ENCODE measurements around the gene CYBB. TPM values are rescaled to one million over a fixed set of nuclear protein-coding genes. Genes with fewer than 3 reads are reported as not detected.

CYBB gene
- total RNA-seq, 1 experiment from 2014 or later, result 13.4 TPM

DNA sequence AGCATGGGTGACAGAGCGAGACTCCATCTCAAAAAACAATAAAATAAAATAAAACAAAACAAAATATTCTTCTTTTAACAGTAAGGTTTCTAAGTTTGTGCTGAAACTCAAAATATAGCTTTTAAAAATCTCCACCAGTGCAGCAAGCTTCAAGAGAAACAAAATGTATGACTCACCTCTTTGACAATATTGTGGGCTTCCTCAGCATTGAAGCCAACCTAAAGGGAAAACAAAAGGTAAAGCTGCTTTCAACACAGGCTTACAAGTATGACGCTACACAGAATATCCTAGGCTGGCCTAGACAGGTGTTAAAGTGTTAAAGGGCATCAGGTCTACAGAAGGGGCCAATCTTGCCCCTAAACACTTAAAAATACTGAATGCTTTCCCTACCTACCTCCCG is 66.3 kb downstream of the CYBB start:
- no peak for DNase-seq
- H3K27ac ChIP-seq (ENCODE audit: low read length), result 0 out of 2 replicates have a peak overlapping the region, but pooled peaks have one; percentile 42

GRCh38 chrX:37846558-37846933 is 66.7 kb downstream of the CYBB start:
- H3K9me2 ChIP-seq (replicated peaks; ENCODE audit: insufficient read depth, low read length), result no peaks in the 10 kb centered on the region
- peak overlapping the region; percentile 88 for H3K4me2 ChIP-seq (ENCODE audit: low read depth, low read length, poor library complexity, severe bottlenecking)
- H3K4me1 ChIP-seq (ENCODE audit: low read length), result peaks cover 16% of the 10 kb centered on the region
- H3K9me3 ChIP-seq (ENCODE audit: low read length), result no peaks in the 10 kb centered on the region
- DNase-seq, result no peak
- H2AFZ ChIP-seq (ENCODE audit: low read length), result no peak overlapping the region; the same call in 1 of the 2 replicates
- H3K9ac ChIP-seq (ENCODE audit: low read length), result peak overlapping the region; percentile 77
- no peaks in the 10 kb centered on the region for H3K36me3 ChIP-seq (ENCODE audit: insufficient read depth, low read length)
- H3K79me2 ChIP-seq (ENCODE audit: low read length), result peaks cover 8% of the 10 kb centered on the region; the same call in 1 of the 2 replicates
- peak overlapping the region; percentile 82 for H3K4me3 ChIP-seq (ENCODE audit: low read length)
- no peaks in the 10 kb centered on the region for H3K27me3 ChIP-seq (ENCODE audit: low read length)
- H3K27ac ChIP-seq (ENCODE audit: low read length), result peak overlapping the region; percentile 42; the same call in 1 of the 2 replicates
- H4K20me1 ChIP-seq (ENCODE audit: insufficient read depth, low read depth, low read length), result no peaks in the 10 kb centered on the region

More for the DNA sequence above, 66.3 kb downstream of the CYBB start:
- peak overlapping the region; percentile 77 for H3K9ac ChIP-seq (ENCODE audit: low read length)
- peaks cover 8% of the 10 kb centered on the region; the same call in 1 of the 2 replicates for H3K79me2 ChIP-seq (ENCODE audit: low read length)
- no peaks in the 10 kb centered on the region for H3K9me3 ChIP-seq (ENCODE audit: low read length)
- H3K36me3 ChIP-seq (ENCODE audit: insufficient read depth, low read length), result no peaks in the 10 kb centered on the region; the same call in 1 of the 2 replicates
- H3K9me2 ChIP-seq (replicated peaks; ENCODE audit: insufficient read depth, low read length), result no peaks in the 10 kb centered on the region
- peak overlapping the region; percentile 88 for H3K4me2 ChIP-seq (ENCODE audit: low read depth, low read length, poor library complexity, severe bottlenecking)
- no peaks in the 10 kb centered on the region for H3K27me3 ChIP-seq (ENCODE audit: low read length)
- H3K4me1 ChIP-seq (ENCODE audit: low read length), result peaks cover 16% of the 10 kb centered on the region
- H3K4me3 ChIP-seq (ENCODE audit: low read length), result peak overlapping the region; percentile 82
- H2AFZ ChIP-seq (ENCODE audit: low read length), result no peak overlapping the region
- H4K20me1 ChIP-seq (ENCODE audit: insufficient read depth, low read depth, low read length), result no peaks in the 10 kb centered on the region

DNA sequence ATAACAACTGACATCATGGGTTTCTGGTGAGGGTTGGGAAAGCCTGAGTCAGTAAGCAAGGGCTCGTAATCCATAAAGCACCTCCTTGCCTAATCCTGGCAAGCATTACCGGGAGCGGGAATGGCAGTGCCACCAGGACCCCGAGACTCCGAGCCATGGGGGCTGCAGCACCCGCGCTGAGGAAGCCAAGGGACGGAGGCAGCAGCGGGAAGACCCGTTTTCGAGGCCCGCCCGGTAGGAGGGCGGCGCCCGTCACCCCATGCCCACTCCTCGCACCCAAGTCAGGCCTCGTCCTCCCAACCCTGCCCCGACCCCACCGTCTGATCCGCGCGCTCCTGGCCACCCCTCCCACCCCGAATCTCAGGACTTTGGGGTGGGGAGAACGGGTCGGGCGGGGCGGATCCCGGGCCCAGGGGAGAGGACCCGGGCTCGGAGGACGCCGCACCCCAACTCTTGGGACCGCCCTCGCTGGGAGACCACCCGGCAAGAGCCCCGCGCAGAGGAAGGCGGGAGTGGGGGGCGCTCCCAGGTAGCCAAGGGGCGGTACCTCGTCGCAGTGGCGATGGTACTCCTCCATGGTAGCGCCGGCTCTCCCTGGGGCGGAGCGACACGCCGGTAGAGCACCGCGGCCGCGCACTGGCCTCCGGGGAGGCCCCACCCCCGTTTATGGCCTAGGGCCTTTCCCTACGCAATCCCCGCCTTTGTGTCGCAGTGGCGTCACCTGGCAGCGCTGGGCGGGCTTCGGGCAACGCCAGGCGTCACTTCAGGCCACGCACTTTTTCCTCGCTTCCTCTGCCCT is 67.3 kb downstream of the CYBB start, which contains the start of gene DYNLT3:
Gene DYNLT3 (minus strand): TSS at position 638 of the 799 bp plus-strand sequence. CDS start 61 bp downstream, at position 577.
- Histone ChIP-seq H3K79me2 (ENCODE audit: low read length) (peaks cover 8% of the 10 kb centered on the region; the same call in 1 of the 2 replicates), H3K4me1 (ENCODE audit: low read length) (peaks cover 16% of the 10 kb centered on the region), H3K4me2 (ENCODE audit: low read depth, low read length, poor library complexity, severe bottlenecking) (peak within 1 kb of the TSS; percentile 88), H3K9me2 (replicated peaks; ENCODE audit: insufficient read depth, low read length) (no peaks in the 10 kb centered on the region), H3K9me3 (ENCODE audit: low read length) (no peaks in the 10 kb centered on the region), H3K4me3 (ENCODE audit: low read length) (peak within 1 kb of the TSS; percentile 82), H3K27me3 (ENCODE audit: low read length) (no peaks in the 10 kb centered on the region), H3K27ac (ENCODE audit: low read length) (peak within 1 kb of the TSS; percentile 42; the same call in 1 of the 2 replicates), H3K36me3 (ENCODE audit: insufficient read depth, low read length) (no peaks in the 10 kb centered on the region), H3K9ac (ENCODE audit: low read length) (peak within 1 kb of the TSS; percentile 77), H2AFZ (ENCODE audit: low read length) (peak within 1 kb of the TSS; percentile 90), H4K20me1 (ENCODE audit: insufficient read depth, low read depth, low read length) (no peaks in the 10 kb centered on the region)
- DNase-seq, result peak; percentile 92

GRCh38 chrX:37847733-37848197 is 67.9 kb downstream of the CYBB start:
- Histone ChIP-seq H4K20me1 (ENCODE audit: insufficient read depth, low read depth, low read length) (no peaks in the 10 kb centered on the region), H3K9me2 (replicated peaks; ENCODE audit: insufficient read depth, low read length) (no peaks in the 10 kb centered on the region), H3K4me3 (ENCODE audit: low read length) (peak overlapping the region; percentile 82), H3K27me3 (ENCODE audit: low read length) (no peaks in the 10 kb centered on the region), H3K9me3 (ENCODE audit: low read length) (no peaks in the 10 kb centered on the region), H3K27ac (ENCODE audit: low read length) (no peak overlapping the region), H3K4me1 (ENCODE audit: low read length) (peaks cover 16% of the 10 kb centered on the region), H3K79me2 (ENCODE audit: low read length) (peaks cover 8% of the 10 kb centered on the region; the same call in 1 of the 2 replicates), H3K9ac (ENCODE audit: low read length) (peak overlapping the region; percentile 77), H3K36me3 (ENCODE audit: insufficient read depth, low read length) (no peaks in the 10 kb centered on the region), H3K4me2 (ENCODE audit: low read depth, low read length, poor library complexity, severe bottlenecking) (peak overlapping the region; percentile 88), H2AFZ (ENCODE audit: low read length) (peak overlapping the region; percentile 90; the same call in 1 of the 2 replicates)
- DNase-seq, result no peak

- no peaks in the 10 kb centered on the region for H3K79me2 ChIP-seq (ENCODE audit: low read length)
- no peak overlapping the region for H2AFZ ChIP-seq (ENCODE audit: low read length)
- H3K9me2 ChIP-seq (replicated peaks; ENCODE audit: insufficient read depth, low read length), result no peaks in the 10 kb centered on the region
- no peaks in the 10 kb centered on the region for H3K27me3 ChIP-seq (ENCODE audit: low read length)
- H4K20me1 ChIP-seq (ENCODE audit: insufficient read depth, low read depth, low read length), result no peaks in the 10 kb centered on the region
- no peaks in the 10 kb centered on the region for H3K36me3 ChIP-seq (ENCODE audit: insufficient read depth, low read length)
- H3K4me3 ChIP-seq (ENCODE audit: low read length), result no peak overlapping the region
- H3K9me3 ChIP-seq (ENCODE audit: low read length), result no peaks in the 10 kb centered on the region
- H3K9ac ChIP-seq (ENCODE audit: low read length), result no peak overlapping the region
- no peaks in the 10 kb centered on the region for H3K4me1 ChIP-seq (ENCODE audit: low read length)
- H3K27ac ChIP-seq (ENCODE audit: low read length), result no peak overlapping the region
- DNase-seq, result no peak
- H3K4me2 ChIP-seq (ENCODE audit: low read depth, low read length, poor library complexity, severe bottlenecking), result no peak overlapping the region
These were observed 74.3 kb downstream of the CYBB start for GRCh38 chrX:37854148-37854547.

- DNase-seq, result no peak
- Histone ChIP-seq H3K36me3 (ENCODE audit: insufficient read depth, low read length) (no peaks in the 10 kb centered on the region), H3K9ac (ENCODE audit: low read length) (no peak overlapping the region)
These were observed 74.9 kb downstream of the CYBB start for GRCh38 chrX:37854748-37855147.

GRCh38 chrX:37860721-37861120 is 80.9 kb downstream of the CYBB start:
- Histone ChIP-seq H3K4me3 (ENCODE audit: low read length) (no peak overlapping the region), H3K9me3 (ENCODE audit: low read length) (no peaks in the 10 kb centered on the region)
- DNase-seq, result no peak

More at GRCh38 chrX:37854748-37855147, 74.9 kb downstream of the CYBB start:
- no peaks in the 10 kb centered on the region for H3K9me2 ChIP-seq (replicated peaks; ENCODE audit: insufficient read depth, low read length)
- no peak overlapping the region for H2AFZ ChIP-seq (ENCODE audit: low read length)
- no peak overlapping the region for H3K4me2 ChIP-seq (ENCODE audit: low read depth, low read length, poor library complexity, severe bottlenecking)
- H3K27me3 ChIP-seq (ENCODE audit: low read length), result no peaks in the 10 kb centered on the region
- no peak overlapping the region for H3K27ac ChIP-seq (ENCODE audit: low read length)
- H4K20me1 ChIP-seq (ENCODE audit: insufficient read depth, low read depth, low read length), result no peaks in the 10 kb centered on the region
- H3K9me3 ChIP-seq (ENCODE audit: low read length), result no peaks in the 10 kb centered on the region
- H3K4me3 ChIP-seq (ENCODE audit: low read length), result no peak overlapping the region
- no peaks in the 10 kb centered on the region for H3K4me1 ChIP-seq (ENCODE audit: low read length)
- no peaks in the 10 kb centered on the region for H3K79me2 ChIP-seq (ENCODE audit: low read length)

GRCh38 chrX:37862851-37863250 is 83.0 kb downstream of the CYBB start:
- no peak overlapping the region for H3K27ac ChIP-seq (ENCODE audit: low read length)
- no peak overlapping the region for H2AFZ ChIP-seq (ENCODE audit: low read length)
- H3K4me1 ChIP-seq (ENCODE audit: low read length), result no peaks in the 10 kb centered on the region
- DNase-seq, result no peak
- H4K20me1 ChIP-seq (ENCODE audit: insufficient read depth, low read depth, low read length), result no peaks in the 10 kb centered on the region
- no peak overlapping the region for H3K4me3 ChIP-seq (ENCODE audit: low read length)
- no peaks in the 10 kb centered on the region for H3K27me3 ChIP-seq (ENCODE audit: low read length)
- no peak overlapping the region for H3K4me2 ChIP-seq (ENCODE audit: low read depth, low read length, poor library complexity, severe bottlenecking)
- H3K9me3 ChIP-seq (ENCODE audit: low read length), result no peaks in the 10 kb centered on the region
- no peaks in the 10 kb centered on the region for H3K79me2 ChIP-seq (ENCODE audit: low read length)
- H3K9ac ChIP-seq (ENCODE audit: low read length), result no peak overlapping the region
- no peaks in the 10 kb centered on the region for H3K36me3 ChIP-seq (ENCODE audit: insufficient read depth, low read length)
- H3K9me2 ChIP-seq (replicated peaks; ENCODE audit: insufficient read depth, low read length), result no peaks in the 10 kb centered on the region

More at GRCh38 chrX:37860721-37861120, 80.9 kb downstream of the CYBB start:
- H3K4me2 ChIP-seq (ENCODE audit: low read depth, low read length, poor library complexity, severe bottlenecking), result no peak overlapping the region
- no peaks in the 10 kb centered on the region for H4K20me1 ChIP-seq (ENCODE audit: insufficient read depth, low read depth, low read length)
- no peaks in the 10 kb centered on the region for H3K27me3 ChIP-seq (ENCODE audit: low read length)
- H3K9me2 ChIP-seq (replicated peaks; ENCODE audit: insufficient read depth, low read length), result no peaks in the 10 kb centered on the region
- H2AFZ ChIP-seq (ENCODE audit: low read length), result no peak overlapping the region
- H3K4me1 ChIP-seq (ENCODE audit: low read length), result no peaks in the 10 kb centered on the region
- H3K27ac ChIP-seq (ENCODE audit: low read length), result no peak overlapping the region
- no peaks in the 10 kb centered on the region for H3K36me3 ChIP-seq (ENCODE audit: insufficient read depth, low read length)
- no peak overlapping the region for H3K9ac ChIP-seq (ENCODE audit: low read length)
- H3K79me2 ChIP-seq (ENCODE audit: low read length), result no peaks in the 10 kb centered on the region
